ENCODE data around the gene RAB4A.
"Not testable (repeated sequence)": the region's sequence is repeated elsewhere in the genome, so short reads cannot be mapped to it uniquely, and the experiment has no call there.

RAB4A gene

DNA sequence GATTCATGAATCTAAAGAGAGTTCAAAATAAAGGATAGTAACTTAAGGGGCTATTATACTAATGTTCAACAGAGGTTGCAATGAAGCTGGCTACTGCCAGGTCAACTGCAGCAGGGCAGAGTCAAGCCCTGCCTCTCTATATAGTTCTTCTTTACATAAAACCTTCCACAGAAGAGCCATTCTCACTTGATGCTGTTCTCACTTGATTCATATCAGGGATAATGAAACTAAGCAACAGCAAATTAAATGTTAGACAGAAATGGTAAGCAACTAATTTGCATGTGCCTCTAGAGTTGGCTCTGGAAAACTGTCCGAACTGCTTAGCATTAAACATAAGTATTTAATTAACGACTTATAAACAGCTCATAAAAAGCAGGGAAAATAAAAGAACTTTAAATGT is 54.5 kb downstream of the RAB4A start:
- Histone ChIP-seq H3K79me2 (ENCODE audit: low read length) (peaks cover 7% of the 10 kb centered on the region; the same call in 1 of the 2 replicates), H3K4me2 (ENCODE audit: low read length) (peak overlapping the region; percentile 40), H3K4me3 (ENCODE audit: low read length) (no peak overlapping the region), H2AFZ (ENCODE audit: low read depth, low read length) (no peak overlapping the region), H3K27me3 (ENCODE audit: low read depth, low read length) (no peaks in the 10 kb centered on the region), H3K9ac (ENCODE audit: low read length) (no peak overlapping the region), H3K9me3 (ENCODE audit: insufficient read depth, low read length) (no peaks in the 10 kb centered on the region), H3K36me3 (replicated peaks; ENCODE audit: low read depth, low read length) (peaks cover 54% of the 10 kb centered on the region), H3K27ac (ENCODE audit: low read length) (no peak overlapping the region), H4K20me1 (ENCODE audit: insufficient read depth, low read length) (peaks cover 20% of the 10 kb centered on the region), H3K4me1 (ENCODE audit: low read length) (peaks cover 55% of the 10 kb centered on the region)
- no peak for TF ChIP-seq EZH2phosphoT487 (IDR thresholded peaks at IDR 0.05; ENCODE audit: low read depth)

DNA sequence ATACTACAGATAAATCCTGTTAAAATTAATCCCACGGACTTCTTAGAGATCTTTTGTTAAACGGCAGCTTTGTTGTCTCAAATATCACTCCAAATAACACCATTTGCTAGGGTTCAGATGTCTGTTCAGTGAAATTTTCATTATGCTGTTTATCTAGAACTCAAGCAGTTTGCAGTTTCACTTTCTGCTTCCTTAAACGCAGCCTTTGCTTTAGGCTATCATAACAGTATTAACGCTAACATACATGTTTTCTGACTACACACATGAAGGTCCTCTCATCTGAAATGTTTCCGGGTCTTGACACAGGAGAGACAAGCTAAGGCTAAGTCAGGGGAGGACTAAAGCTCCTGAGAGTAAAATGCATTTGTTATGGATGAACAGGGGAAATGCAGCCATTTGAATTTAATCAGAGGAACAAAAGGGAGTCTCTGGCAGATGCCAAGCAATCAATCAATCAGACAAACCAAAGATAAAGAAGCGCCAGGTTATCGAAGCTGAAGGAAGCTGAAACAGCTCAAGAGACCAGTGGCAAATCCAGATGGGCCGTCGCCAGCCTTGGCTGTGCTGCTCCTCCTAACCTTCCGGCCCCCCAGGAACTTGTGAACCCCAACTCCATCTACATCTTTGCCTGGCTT is 55.1 kb downstream of the RAB4A start:
- H3K9ac ChIP-seq (ENCODE audit: low read length) = no peak overlapping the region
- peak overlapping the region; percentile 40 for H3K4me2 ChIP-seq (ENCODE audit: low read length)
- peaks cover 7% of the 10 kb centered on the region; the same call in 1 of the 2 replicates for H3K79me2 ChIP-seq (ENCODE audit: low read length)
- no peak overlapping the region for H3K27ac ChIP-seq (ENCODE audit: low read length)
- no peaks in the 10 kb centered on the region for H3K27me3 ChIP-seq (ENCODE audit: low read depth, low read length)
- peaks cover 20% of the 10 kb centered on the region for H4K20me1 ChIP-seq (ENCODE audit: insufficient read depth, low read length)
- TF ChIP-seq EZH2phosphoT487 (IDR thresholded peaks at IDR 0.05; ENCODE audit: low read depth) = no peak
- TF ChIP-seq, protein P1, sequence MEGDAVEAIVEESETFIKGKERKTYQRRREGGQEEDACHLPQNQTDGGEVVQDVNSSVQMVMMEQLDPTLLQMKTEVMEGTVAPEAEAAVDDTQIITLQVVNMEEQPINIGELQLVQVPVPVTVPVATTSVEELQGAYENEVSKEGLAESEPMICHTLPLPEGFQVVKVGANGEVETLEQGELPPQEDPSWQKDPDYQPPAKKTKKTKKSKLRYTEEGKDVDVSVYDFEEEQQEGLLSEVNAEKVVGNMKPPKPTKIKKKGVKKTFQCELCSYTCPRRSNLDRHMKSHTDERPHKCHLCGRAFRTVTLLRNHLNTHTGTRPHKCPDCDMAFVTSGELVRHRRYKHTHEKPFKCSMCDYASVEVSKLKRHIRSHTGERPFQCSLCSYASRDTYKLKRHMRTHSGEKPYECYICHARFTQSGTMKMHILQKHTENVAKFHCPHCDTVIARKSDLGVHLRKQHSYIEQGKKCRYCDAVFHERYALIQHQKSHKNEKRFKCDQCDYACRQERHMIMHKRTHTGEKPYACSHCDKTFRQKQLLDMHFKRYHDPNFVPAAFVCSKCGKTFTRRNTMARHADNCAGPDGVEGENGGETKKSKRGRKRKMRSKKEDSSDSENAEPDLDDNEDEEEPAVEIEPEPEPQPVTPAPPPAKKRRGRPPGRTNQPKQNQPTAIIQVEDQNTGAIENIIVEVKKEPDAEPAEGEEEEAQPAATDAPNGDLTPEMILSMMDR (IDR thresholded peaks at IDR 0.05; ENCODE audit: low read depth, low read length) = no peak
- H3K4me1 ChIP-seq (ENCODE audit: low read length) = peaks cover 55% of the 10 kb centered on the region
- no peak overlapping the region for H2AFZ ChIP-seq (ENCODE audit: low read depth, low read length)
- H3K4me3 ChIP-seq (ENCODE audit: low read length) = no peak overlapping the region
- H3K36me3 ChIP-seq (replicated peaks; ENCODE audit: low read depth, low read length) = peaks cover 51% of the 10 kb centered on the region
- H3K9me3 ChIP-seq (ENCODE audit: insufficient read depth, low read length) = no peaks in the 10 kb centered on the region

DNA sequence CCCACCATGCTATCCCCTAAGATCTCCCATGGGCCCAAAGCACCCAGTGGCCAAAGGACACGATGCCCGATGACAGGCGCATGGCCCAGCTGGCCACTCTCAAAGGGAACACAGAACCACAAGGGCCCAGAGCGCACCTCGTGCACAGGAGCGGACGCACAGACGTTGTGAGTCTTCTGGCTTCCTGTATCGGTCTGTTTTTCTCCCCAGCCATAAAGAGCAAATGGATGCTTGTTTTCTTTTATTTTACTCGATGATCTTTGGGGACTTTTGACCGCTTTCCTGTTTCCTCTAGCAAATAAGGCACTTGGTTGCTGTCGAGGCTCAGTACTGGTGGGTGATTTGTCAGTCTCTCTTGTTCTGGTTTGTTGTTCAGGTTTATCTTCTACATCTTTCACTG is 55.7 kb downstream of the RAB4A start:
- H3K9me3 ChIP-seq (ENCODE audit: insufficient read depth, low read length) = no peaks in the 10 kb centered on the region
- H3K27ac ChIP-seq (ENCODE audit: low read length) = no peak overlapping the region
- H3K4me3 ChIP-seq (ENCODE audit: low read length) = no peak overlapping the region
- H3K9ac ChIP-seq (ENCODE audit: low read length) = no peak overlapping the region
- H3K36me3 ChIP-seq (replicated peaks; ENCODE audit: low read depth, low read length) = peaks cover 48% of the 10 kb centered on the region
- H2AFZ ChIP-seq (ENCODE audit: low read depth, low read length) = no peak overlapping the region
- H3K4me2 ChIP-seq (ENCODE audit: low read length) = no peak overlapping the region
- peaks cover 7% of the 10 kb centered on the region; the same call in 1 of the 2 replicates for H3K79me2 ChIP-seq (ENCODE audit: low read length)
- TF ChIP-seq, protein P1 (IDR thresholded peaks at IDR 0.05; ENCODE audit: low read depth, low read length) = no peak
- TF ChIP-seq EZH2phosphoT487 (IDR thresholded peaks at IDR 0.05; ENCODE audit: low read depth) = no peak
- H3K27me3 ChIP-seq (ENCODE audit: low read depth, low read length) = no peaks in the 10 kb centered on the region
- H3K4me1 ChIP-seq (ENCODE audit: low read length) = peaks cover 55% of the 10 kb centered on the region
- H4K20me1 ChIP-seq (ENCODE audit: insufficient read depth, low read length) = peaks cover 20% of the 10 kb centered on the region

DNA sequence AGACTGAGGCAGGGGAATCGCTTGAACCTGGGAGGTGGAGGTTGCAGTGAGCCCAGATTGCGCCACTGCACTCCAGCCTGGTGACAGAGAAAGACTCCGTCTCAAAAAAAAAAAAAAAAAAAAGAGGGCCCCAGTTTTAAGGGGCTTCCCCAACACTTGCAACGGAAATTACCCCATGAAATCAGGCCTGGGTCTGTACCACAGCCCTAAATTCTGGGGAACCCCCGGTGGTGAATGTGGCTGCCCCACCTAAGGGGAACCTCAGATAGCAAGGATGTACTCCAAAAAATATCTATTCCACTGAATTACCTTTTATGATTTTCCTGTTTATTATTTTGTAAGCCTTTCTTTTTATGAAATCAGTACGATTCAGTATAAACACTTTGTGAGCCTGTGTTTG is 56.9 kb downstream of the RAB4A start:
- not testable (repeated sequence) for H3K79me2 ChIP-seq (ENCODE audit: low read length)

DNA sequence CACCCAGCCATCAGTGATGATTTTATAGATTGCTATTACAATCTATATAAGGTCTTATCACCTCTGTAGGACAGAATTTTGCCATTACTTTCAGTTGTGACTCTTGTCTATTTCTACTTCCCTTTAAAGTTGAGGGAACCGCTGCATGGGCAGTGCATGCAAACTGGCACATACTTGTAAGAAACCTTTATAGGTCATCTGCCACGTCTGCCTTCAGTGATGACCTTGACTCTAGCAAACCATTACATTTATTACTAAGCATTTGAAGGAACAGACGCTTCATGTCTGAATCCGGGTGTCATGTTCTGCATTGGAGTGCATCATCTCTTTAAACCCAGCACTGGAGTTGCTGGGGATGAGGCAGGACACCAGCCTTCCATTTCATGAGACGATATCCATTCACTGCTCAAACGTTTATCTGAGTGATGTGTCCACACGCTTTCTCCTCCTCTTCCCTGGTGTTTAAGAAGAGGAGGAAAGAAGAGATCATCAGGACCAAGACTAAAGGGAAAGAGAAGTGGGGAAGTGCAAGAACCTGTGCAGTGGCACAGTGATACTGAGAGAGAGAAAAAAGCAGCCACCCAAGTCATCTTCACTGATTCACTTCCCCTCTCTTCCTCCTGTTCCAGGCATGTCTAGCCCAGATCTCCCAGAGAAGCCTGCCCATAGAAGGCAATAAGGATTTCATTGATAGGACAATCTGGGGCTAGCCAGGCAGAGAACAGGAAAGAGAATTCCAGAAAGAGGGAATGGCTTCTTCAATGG is 57.9 kb downstream of the RAB4A start:
- Histone ChIP-seq H3K27me3 (ENCODE audit: low read depth, low read length) (no peaks in the 10 kb centered on the region), H3K4me3 (ENCODE audit: low read length) (peak overlapping the region; percentile 38; the same call in 1 of the 2 replicates), H2AFZ (ENCODE audit: low read depth, low read length) (no peak overlapping the region), H3K9ac (ENCODE audit: low read length) (no peak overlapping the region; the same call in 1 of the 2 replicates), H3K79me2 (ENCODE audit: low read length) (peaks cover 7% of the 10 kb centered on the region; the same call in 1 of the 2 replicates), H3K36me3 (replicated peaks; ENCODE audit: low read depth, low read length) (peaks cover 31% of the 10 kb centered on the region), H3K4me2 (ENCODE audit: low read length) (peak overlapping the region; percentile 67), H3K4me1 (ENCODE audit: low read length) (peaks cover 55% of the 10 kb centered on the region), H4K20me1 (ENCODE audit: insufficient read depth, low read length) (peaks cover 20% of the 10 kb centered on the region), H3K27ac (ENCODE audit: low read length) (peak overlapping the region; percentile 72), H3K9me3 (ENCODE audit: insufficient read depth, low read length) (no peaks in the 10 kb centered on the region)
- TF ChIP-seq EZH2phosphoT487 (IDR thresholded peaks at IDR 0.05; ENCODE audit: low read depth) = no peak
- TF ChIP-seq, protein P1 (IDR thresholded peaks at IDR 0.05; ENCODE audit: low read depth, low read length) = no peak

More for the DNA sequence above, 56.9 kb downstream of the RAB4A start:
- peak overlapping the region; percentile 67 for H3K4me2 ChIP-seq (ENCODE audit: low read length)
- peaks cover 55% of the 10 kb centered on the region for H3K4me1 ChIP-seq (ENCODE audit: low read length)
- peak overlapping the region; percentile 5; the same call in 1 of the 2 replicates for H3K4me3 ChIP-seq (ENCODE audit: low read length)
- H3K9me3 ChIP-seq (ENCODE audit: insufficient read depth, low read length); H3K9ac ChIP-seq (ENCODE audit: low read length); H2AFZ ChIP-seq (ENCODE audit: low read depth, low read length); H3K27me3 ChIP-seq (ENCODE audit: low read depth, low read length): not testable (repeated sequence)
- peak overlapping the region; percentile 72 for H3K27ac ChIP-seq (ENCODE audit: low read length)
- peaks cover 41% of the 10 kb centered on the region for H3K36me3 ChIP-seq (replicated peaks; ENCODE audit: low read depth, low read length)
- peaks cover 20% of the 10 kb centered on the region for H4K20me1 ChIP-seq (ENCODE audit: insufficient read depth, low read length)
